Smooth muscle cell (in vitro differentiated cells): ENCODE measurements around the gene PTEN. TPM values are rescaled to one million over a fixed set of nuclear protein-coding genes. Genes with fewer than 3 reads are reported as not detected.

Source experiments
- DNase-seq: peaks from one replicate; lab custom pipeline; 2025; ENCODE audit not compliant: unreplicated experiment; lab: John Stamatoyannopoulos, UW
- H2AFZ ChIP-seq: fragments of 200-600 bp; sonication (generic); 2 replicates; pipeline ENCODE4 v1.6.0; 2016; ENCODE audit warnings: antibody characterized with exemption, low read depth, mild to moderate bottlenecking
- H3F3A ChIP-seq: fragments of 200-600 bp; sonication (generic); 2 replicates; pipeline ENCODE4 v1.6.0; 2017; ENCODE audit warnings: antibody characterized with exemption, low read depth
- H3K27ac ChIP-seq: fragments of 200-600 bp; sonication (generic); 2 replicates; pipeline ENCODE4 v1.5.1; 2016; ENCODE audit warnings: low read depth, mild to moderate bottlenecking
- H3K27me3 ChIP-seq: fragments of 200-600 bp; sonication (generic); 2 replicates; pipeline ENCODE4 v1.6.1; 2016; ENCODE audit warnings: low read depth, mild to moderate bottlenecking
- H3K36me3 ChIP-seq: fragments of 200-600 bp; sonication (generic); 2 replicates; pipeline ENCODE4 v1.5.1; 2016; ENCODE audit warnings: low read depth
- H3K4me1 ChIP-seq: fragments of 200-600 bp; sonication (generic); 2 replicates; pipeline ENCODE4 v1.5.1; 2016; ENCODE audit warnings: low read depth
- H3K4me2 ChIP-seq: fragments of 200-600 bp; sonication (generic); 2 replicates; pipeline ENCODE4 v1.6.0; 2016; ENCODE audit warnings: mild to moderate bottlenecking
- H3K4me3 ChIP-seq: fragments of 200-600 bp; sonication (generic); 2 replicates; pipeline ENCODE4 v1.5.1; 2016; ENCODE audit warnings: mild to moderate bottlenecking
- H3K79me2 ChIP-seq: fragments of 200-600 bp; sonication (generic); 2 replicates; pipeline ENCODE4 v1.6.0; 2016; ENCODE audit warnings: low read depth, mild to moderate bottlenecking
- H3K9ac ChIP-seq: fragments of 200-600 bp; sonication (generic); 2 replicates; pipeline ENCODE4 v1.6.0; 2016; ENCODE audit warnings: low read depth
- H3K9me3 ChIP-seq: fragments of 200-600 bp; sonication (generic); replicated peaks from 2 replicates; pipeline ENCODE4 v1.5.1; 2016; ENCODE audit warnings: low read depth
- H4K20me1 ChIP-seq: fragments of 200-600 bp; sonication (generic); 2 replicates; pipeline ENCODE4 v1.6.0; 2016; ENCODE audit warnings: low read depth
- WGBS: methylation state at CpG from one replicate; pipeline ENCODE4 v1.1.7; 2016; ENCODE audit warnings: low lambda C conversion rate; 5-methylcytosine and 5-hydroxymethylcytosine counted together
- polyA plus RNA-seq: library from polyadenylated mRNA; unstranded; fragments of >200 nt; fragmentation: Nextera tagmentation; extraction: Ambion mirVana; gene quantifications from 2 replicates; pipeline ENCODE4 v1.2.1, GENCODE V29; 2016
- total RNA-seq: library from RNA; depleted of rRNA; stranded (reverse); fragments of >200 nt; gene quantifications from 2 replicates; pipeline ENCODE4 v1.2.3, GENCODE V29; 2014
- TF ChIP-seq, protein P1 (sequence below): fragments of 200-600 bp; sonication (generic); IDR thresholded peaks from 2 replicates; pipeline ENCODE4 v1.5.1; 2017; ENCODE audit warnings: borderline replicate concordance, mild to moderate bottlenecking, antibody characterized with exemption; ENCODE audit not compliant: insufficient read depth, poor library complexity, severe bottlenecking

Gene PTEN
- total and polyA plus RNA-seq, 2 experiments from 2014 or later: 30.6 to 78.3 TPM

DNA sequence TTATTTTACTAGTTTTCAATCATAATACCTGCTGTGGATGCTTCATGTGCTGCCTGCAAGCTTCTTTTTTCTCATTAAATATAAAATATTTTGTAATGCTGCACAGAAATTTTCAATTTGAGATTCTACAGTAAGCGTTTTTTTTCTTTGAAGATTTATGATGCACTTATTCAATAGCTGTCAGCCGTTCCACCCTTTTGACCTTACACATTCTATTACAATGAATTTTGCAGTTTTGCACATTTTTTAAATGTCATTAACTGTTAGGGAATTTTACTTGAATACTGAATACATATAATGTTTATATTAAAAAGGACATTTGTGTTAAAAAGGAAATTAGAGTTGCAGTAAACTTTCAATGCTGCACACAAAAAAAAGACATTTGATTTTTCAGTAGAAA, 103.0 kb downstream of the PTEN start:
- Histone ChIP-seq H3F3A (no peaks in the 10 kb centered on the region), H3K4me3 (no peak overlapping the region), H3K9me3 (no peaks in the 10 kb centered on the region), H3K4me2 (no peak overlapping the region), H3K79me2 (no peaks in the 10 kb centered on the region), H3K36me3 (peaks cover 5% of the 10 kb centered on the region), H3K9ac (no peak overlapping the region), H3K4me1 (no peaks in the 10 kb centered on the region), H3K27me3 (no peaks in the 10 kb centered on the region), H2AFZ (no peak overlapping the region), H4K20me1 (peaks cover 15% of the 10 kb centered on the region), H3K27ac (no peak overlapping the region)
- WGBS: 94% methylated on average over 2 of the region's 2 CpGs
- no peak for DNase-seq
- TF ChIP-seq, protein P1, sequence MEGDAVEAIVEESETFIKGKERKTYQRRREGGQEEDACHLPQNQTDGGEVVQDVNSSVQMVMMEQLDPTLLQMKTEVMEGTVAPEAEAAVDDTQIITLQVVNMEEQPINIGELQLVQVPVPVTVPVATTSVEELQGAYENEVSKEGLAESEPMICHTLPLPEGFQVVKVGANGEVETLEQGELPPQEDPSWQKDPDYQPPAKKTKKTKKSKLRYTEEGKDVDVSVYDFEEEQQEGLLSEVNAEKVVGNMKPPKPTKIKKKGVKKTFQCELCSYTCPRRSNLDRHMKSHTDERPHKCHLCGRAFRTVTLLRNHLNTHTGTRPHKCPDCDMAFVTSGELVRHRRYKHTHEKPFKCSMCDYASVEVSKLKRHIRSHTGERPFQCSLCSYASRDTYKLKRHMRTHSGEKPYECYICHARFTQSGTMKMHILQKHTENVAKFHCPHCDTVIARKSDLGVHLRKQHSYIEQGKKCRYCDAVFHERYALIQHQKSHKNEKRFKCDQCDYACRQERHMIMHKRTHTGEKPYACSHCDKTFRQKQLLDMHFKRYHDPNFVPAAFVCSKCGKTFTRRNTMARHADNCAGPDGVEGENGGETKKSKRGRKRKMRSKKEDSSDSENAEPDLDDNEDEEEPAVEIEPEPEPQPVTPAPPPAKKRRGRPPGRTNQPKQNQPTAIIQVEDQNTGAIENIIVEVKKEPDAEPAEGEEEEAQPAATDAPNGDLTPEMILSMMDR: no peak

DNA sequence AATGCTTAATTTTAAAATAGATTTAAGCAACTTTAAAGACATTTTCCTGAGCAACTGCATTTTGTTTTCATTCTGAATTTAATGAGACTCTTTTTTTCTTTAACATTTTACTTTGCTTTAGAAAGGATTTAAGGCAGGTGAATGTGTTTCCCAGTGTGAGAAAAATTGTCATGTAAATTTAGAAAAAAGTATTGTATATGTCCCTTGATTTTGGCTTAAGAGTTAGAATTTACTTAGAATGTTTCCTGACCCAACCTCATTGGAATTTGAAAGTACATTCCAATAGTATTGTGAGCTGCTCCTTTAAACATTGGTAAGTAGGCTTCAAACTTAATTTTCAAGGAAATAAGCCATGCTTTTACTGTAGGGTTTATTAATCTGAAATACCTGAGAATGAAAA, 110.2 kb downstream of the PTEN start:
- no peaks in the 10 kb centered on the region for H3F3A ChIP-seq
- DNase-seq: no peak
- no peaks in the 10 kb centered on the region for H3K79me2 ChIP-seq
- H3K36me3 ChIP-seq: no peaks in the 10 kb centered on the region
- H3K4me3 ChIP-seq: no peak overlapping the region
- TF ChIP-seq, protein P1: no peak
- H3K27me3 ChIP-seq: no peaks in the 10 kb centered on the region
- no peaks in the 10 kb centered on the region for H3K9me3 ChIP-seq
- H3K4me1 ChIP-seq: peaks cover 10% of the 10 kb centered on the region
- H3K4me2 ChIP-seq: no peak overlapping the region
- H4K20me1 ChIP-seq: no peaks in the 10 kb centered on the region
- no peak overlapping the region for H2AFZ ChIP-seq
- no peak overlapping the region for H3K9ac ChIP-seq
- H3K27ac ChIP-seq: no peak overlapping the region

DNA sequence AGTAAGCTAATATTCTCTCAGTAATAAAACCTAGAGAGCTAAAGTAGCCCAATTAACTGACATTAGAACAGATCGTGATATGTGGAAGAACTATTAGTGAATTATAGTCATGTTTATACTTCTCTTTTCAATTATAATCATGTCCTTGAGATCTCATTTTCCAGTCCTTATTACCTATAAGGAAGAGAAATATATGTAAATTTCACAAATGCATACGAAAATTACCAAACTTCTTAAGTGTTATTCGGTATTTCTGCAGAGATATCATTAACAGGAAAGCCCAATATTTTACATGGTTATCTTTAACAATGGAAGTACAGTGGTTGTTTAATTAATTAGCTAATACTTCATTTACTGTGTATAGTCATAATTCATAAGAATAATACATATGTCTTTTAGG, 110.7 kb downstream of the PTEN start:
- TF ChIP-seq, protein P1: no peak
- Histone ChIP-seq H3K9ac (no peak overlapping the region), H4K20me1 (no peaks in the 10 kb centered on the region), H3K36me3 (no peaks in the 10 kb centered on the region), H3K27ac (no peak overlapping the region), H3K4me2 (no peak overlapping the region), H3K79me2 (no peaks in the 10 kb centered on the region), H3F3A (no peaks in the 10 kb centered on the region), H2AFZ (no peak overlapping the region), H3K4me3 (no peak overlapping the region), H3K27me3 (no peaks in the 10 kb centered on the region), H3K4me1 (peaks cover 10% of the 10 kb centered on the region), H3K9me3 (no peaks in the 10 kb centered on the region)
- no peak for DNase-seq
- 63% methylated on average over 3 of the region's 3 CpGs for WGBS

DNA sequence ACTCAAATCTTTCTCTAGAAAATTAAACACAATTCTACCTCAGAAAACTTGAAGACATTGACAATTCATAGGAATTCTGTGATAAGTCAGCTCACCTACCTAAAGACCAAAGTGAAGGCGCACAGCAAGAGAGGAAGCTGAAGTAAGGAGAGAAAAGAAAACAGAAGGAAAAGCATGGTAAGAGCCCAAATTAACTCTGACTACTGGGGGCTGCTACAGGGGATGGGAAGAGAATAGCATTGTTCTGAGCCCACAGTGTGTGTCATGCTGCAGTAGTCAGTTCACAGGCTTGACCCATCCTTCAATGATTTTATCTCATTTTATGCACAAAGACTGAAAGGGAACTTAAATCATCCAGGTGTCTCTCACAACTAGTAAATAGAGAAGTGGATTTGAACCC, 111.3 kb downstream of the PTEN start:
- Histone ChIP-seq H3K4me3 (no peak overlapping the region), H3K9ac (no peak overlapping the region), H4K20me1 (no peaks in the 10 kb centered on the region), H3K4me1 (peaks cover 10% of the 10 kb centered on the region), H3K27ac (no peak overlapping the region), H3K79me2 (no peaks in the 10 kb centered on the region), H2AFZ (no peak overlapping the region), H3K9me3 (no peaks in the 10 kb centered on the region), H3K27me3 (no peaks in the 10 kb centered on the region), H3K36me3 (no peaks in the 10 kb centered on the region), H3K4me2 (no peak overlapping the region), H3F3A (no peaks in the 10 kb centered on the region)
- TF ChIP-seq, protein P1: no peak
- 96% methylated on average over 1 of the region's 1 CpG for WGBS
- DNase-seq: no peak
